Measurements from ENCODE around the gene WRNIP1. TPM values are rescaled to one million over a fixed set of nuclear protein-coding genes. Genes with fewer than 3 reads are reported as not detected.
"Not testable (repeated sequence)": the region's sequence is repeated elsewhere in the genome, so short reads cannot be mapped to it uniquely, and the experiment has no call there.

The WRNIP1 gene
- total and polyA plus RNA-seq, 10 donors = 31.4 to 47.7 (median 39.4) TPM

DNA sequence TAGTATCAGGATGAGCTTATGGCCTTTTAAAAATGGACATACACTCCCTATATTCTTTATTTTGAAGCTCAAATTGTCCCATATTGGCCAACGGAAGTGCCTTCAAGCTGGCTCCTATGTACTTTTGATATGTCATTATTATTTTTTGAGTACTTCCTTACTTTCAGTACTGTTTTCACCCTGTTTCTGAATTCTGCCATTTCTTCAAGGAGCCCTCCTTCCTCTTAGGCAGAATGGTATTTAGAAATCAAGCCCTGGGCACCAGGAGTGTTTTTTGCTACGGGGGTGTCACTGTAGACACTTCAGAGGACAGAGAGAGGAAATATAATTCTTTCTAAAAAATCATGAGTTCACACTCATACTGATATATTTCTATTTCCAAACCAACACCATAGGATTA is 9.0 kb upstream of the WRNIP1 start:
- Histone ChIP-seq H3K36me3 (no peaks in the 10 kb centered on the region), H3K4me1 (peaks cover 0 to 4% (median 0%) of the 10 kb centered on the region in 6 donors), H3K9me3 (no peaks in the 10 kb centered on the region), H3K27ac (no peak overlapping the region), H3K4me3 (no peak overlapping the region), H3K27me3 (replicated peaks in 1 of 7) (peaks cover 0 to 5% (median 0%) of the 10 kb centered on the region in 7 donors)
- intact Hi-C loops (cut with DNase I; ENCODE audit: low total_unique reads) = no loop called here
- TF ChIP-seq, protein P1, sequence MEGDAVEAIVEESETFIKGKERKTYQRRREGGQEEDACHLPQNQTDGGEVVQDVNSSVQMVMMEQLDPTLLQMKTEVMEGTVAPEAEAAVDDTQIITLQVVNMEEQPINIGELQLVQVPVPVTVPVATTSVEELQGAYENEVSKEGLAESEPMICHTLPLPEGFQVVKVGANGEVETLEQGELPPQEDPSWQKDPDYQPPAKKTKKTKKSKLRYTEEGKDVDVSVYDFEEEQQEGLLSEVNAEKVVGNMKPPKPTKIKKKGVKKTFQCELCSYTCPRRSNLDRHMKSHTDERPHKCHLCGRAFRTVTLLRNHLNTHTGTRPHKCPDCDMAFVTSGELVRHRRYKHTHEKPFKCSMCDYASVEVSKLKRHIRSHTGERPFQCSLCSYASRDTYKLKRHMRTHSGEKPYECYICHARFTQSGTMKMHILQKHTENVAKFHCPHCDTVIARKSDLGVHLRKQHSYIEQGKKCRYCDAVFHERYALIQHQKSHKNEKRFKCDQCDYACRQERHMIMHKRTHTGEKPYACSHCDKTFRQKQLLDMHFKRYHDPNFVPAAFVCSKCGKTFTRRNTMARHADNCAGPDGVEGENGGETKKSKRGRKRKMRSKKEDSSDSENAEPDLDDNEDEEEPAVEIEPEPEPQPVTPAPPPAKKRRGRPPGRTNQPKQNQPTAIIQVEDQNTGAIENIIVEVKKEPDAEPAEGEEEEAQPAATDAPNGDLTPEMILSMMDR (IDR thresholded peaks at IDR 0.05 in 8 of 11, conservative IDR thresholded peaks at IDR 0.05 in 3 of 11) = no peak
- TF ChIP-seq POLR2A (IDR thresholded peaks at IDR 0.05) = no peak
- TF ChIP-seq POLR2AphosphoS5 (IDR thresholded peaks at IDR 0.05) = no peak
- DNase-seq = no peak
- 48 to 75% (median 52%) methylated on average over 2 of the region's 2 CpGs for WGBS, 5 donors

DNA sequence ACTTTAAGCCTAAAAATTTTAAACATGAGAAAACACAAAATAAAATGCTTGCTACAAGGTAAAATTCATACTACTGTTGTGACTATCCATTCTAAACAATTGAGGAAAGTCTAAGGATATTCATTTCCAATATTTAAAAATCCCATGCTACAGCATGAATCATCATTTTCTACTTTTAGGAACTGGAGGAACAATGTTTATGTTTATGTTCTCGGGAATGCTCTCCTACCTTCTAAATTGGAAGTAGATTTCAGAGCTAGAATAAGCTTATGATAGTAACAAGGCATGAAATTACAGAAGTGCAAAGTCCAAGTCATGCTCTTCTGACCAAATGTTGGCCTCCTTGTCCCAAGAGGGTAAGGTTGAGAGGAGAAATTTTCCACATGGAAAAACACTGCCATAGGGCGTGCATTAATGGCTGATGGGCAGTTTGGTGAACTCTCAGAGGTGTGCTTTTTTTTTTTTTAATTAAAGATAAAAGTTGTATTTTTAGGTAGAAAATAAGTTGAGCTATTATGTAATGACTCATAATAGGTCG is 8.4 kb upstream of the WRNIP1 start:
- no peaks in the 10 kb centered on the region for H3K36me3 ChIP-seq
- H3K9me3 ChIP-seq = no peaks in the 10 kb centered on the region
- TF ChIP-seq POLR2AphosphoS5 (IDR thresholded peaks at IDR 0.05) (no peak), POLR2A (IDR thresholded peaks at IDR 0.05) (no peak)
- TF ChIP-seq, protein P1 (IDR thresholded peaks at IDR 0.05 in 8 of 11, conservative IDR thresholded peaks at IDR 0.05 in 3 of 11) = no peak
- H3K4me1 ChIP-seq = peaks cover 0 to 6% (median 0%) of the 10 kb centered on the region in 6 donors
- H3K4me3 ChIP-seq = no peak overlapping the region
- WGBS, 5 donors = 84 to 97% (median 91%) methylated on average over 3 of the region's 3 CpGs
- intact Hi-C loops (cut with DNase I; ENCODE audit: low total_unique reads) = no loop called here
- H3K27ac ChIP-seq = no peak overlapping the region
- DNase-seq = no peak
- H3K27me3 ChIP-seq (replicated peaks in 1 of 7) = peaks cover 0 to 3% (median 0%) of the 10 kb centered on the region in 7 donors

DNA sequence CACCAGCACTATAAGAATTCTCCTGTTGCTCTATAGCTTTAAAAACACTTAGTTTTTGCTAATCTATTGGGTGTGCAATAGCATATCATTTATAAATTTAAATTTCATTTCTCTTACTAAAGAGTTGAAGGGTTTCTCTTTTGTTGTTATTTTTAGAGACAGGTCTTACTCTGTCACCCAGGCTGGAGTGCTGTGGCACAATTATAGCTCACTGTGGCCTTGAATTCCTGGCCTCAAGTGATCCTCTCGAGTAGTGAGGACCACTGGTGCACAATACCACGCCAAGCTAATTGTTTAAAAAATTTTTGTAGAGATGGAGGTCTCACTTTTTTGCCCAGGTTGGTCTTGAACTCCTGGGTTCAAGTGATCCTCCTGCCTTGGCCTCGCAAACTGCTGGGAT is 6.2 kb upstream of the WRNIP1 start:
- TF ChIP-seq, protein P1 (IDR thresholded peaks at IDR 0.05 in 8 of 11, conservative IDR thresholded peaks at IDR 0.05 in 3 of 11) = no peak
- TF ChIP-seq POLR2AphosphoS5 (IDR thresholded peaks at IDR 0.05) = no peak
- no peak for TF ChIP-seq POLR2A (IDR thresholded peaks at IDR 0.05)
- intact Hi-C loops (cut with DNase I; ENCODE audit: low total_unique reads) = no loop called here

DNA sequence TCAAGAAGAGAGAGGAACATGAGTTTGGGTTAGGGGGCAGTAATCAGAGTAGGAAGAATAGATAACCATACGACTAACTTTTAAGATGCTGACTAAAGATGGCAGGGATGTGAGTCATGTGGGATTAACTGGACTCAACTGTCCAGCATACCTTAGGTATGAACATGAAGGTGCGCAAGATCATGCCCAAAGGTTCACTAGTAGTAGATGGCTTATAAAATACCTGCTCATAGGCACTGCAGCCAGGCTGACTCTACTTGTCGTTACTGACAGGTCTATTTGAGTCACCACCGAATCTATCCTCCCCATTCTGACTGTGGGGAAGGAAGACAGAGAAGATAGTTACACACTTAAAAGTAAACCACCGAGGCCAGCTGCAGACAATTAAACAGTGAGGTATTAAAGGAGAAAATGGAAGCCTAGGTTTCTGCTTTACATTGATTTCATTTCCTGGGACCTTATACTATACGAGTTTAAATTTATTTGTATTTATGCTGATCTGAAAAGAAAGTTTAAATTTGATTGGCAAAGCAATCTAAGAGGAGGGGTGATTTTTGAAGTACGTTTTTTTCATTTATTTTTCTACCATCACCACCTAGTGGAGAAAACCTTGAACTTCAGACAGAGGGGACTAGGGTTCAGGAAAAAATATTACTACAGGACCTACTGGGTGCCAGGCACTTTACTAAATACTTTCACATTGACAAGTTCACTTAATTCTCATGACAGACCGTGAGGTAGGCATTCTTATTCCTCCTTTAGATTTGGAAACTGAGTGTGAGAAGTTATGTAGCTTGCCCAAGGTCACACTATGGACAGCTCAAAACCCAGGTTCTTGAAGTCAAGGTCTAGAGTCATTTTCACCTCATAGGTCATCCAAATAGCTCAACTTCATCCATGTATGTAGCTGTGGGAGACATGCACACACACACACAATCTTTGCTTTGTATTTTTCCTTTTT is 4.0 kb upstream of the WRNIP1 start:
- WGBS, 5 donors = 66 to 77% (median 71%) methylated on average over 8 of the region's 8 CpGs
- Histone ChIP-seq H3K36me3 (no peaks in the 10 kb centered on the region), H3K4me3 (no peak overlapping the region), H3K9me3 (no peaks in the 10 kb centered on the region), H3K27me3 (replicated peaks in 1 of 7) (no peaks in the 10 kb centered on the region), H3K27ac (no peak overlapping the region), H3K4me1 (peaks cover 2 to 18% (median 9%) of the 10 kb centered on the region in 6 donors)
- no peak for TF ChIP-seq POLR2AphosphoS5 (IDR thresholded peaks at IDR 0.05)
- TF ChIP-seq, protein P1 (IDR thresholded peaks at IDR 0.05 in 8 of 11, conservative IDR thresholded peaks at IDR 0.05 in 3 of 11) = peak in 9 of 11 experiments; percentile 14 to 66 (median 49)
- intact Hi-C loops (cut with DNase I; ENCODE audit: low total_unique reads) = no loop called here
- no peak for DNase-seq

More for the DNA sequence above, 6.2 kb upstream of the WRNIP1 start:
- no peaks in the 10 kb centered on the region for H3K27me3 ChIP-seq (replicated peaks in 1 of 7)
- H3K4me3 ChIP-seq = no peak overlapping the region
- DNase-seq = no peak
- H3K9me3 ChIP-seq = no peaks in the 10 kb centered on the region
- no peak overlapping the region for H3K27ac ChIP-seq
- WGBS, 5 donors = 71 to 87% (median 74%) methylated on average over 3 of the region's 3 CpGs
- H3K36me3 ChIP-seq = no peaks in the 10 kb centered on the region
- H3K4me1 ChIP-seq = peaks cover 0 to 11% (median 1%) of the 10 kb centered on the region in 6 donors

DNA sequence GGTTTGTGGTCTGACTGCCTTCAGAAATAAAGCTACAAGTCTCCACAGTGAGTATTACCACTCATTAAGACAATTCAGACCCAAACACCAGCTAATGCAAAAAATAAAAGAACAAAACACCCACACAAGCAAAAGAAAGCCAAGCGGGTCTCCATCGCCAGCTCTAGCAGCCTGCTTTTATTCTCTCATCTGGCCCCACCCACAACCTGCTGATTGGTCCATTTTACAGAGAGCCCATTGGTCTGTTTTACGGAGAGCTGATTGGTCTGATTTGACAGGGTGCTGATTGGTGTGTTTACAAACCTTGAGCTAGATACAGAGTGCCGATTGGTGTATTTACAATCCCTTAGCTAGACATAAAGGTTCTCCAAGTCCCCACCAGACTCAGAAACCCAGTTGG is 2.3 kb upstream of the WRNIP1 start:
- DNase-seq; intact Hi-C loops (cut with DNase I; ENCODE audit: low total_unique reads); H3K4me3 ChIP-seq; H3K27ac ChIP-seq; H3K36me3 ChIP-seq; H3K9me3 ChIP-seq; H3K27me3 ChIP-seq (replicated peaks in 1 of 7): not testable (repeated sequence)
- H3K4me1 ChIP-seq = peaks cover 11 to 35% (median 23%) of the 10 kb centered on the region in 6 donors
- WGBS, 5 donors = 91 to 99% (median 96%) methylated on average over 4 of the region's 4 CpGs

Data from spleen (tissue), 11 donors.